Measurements from ENCODE around the gene IMP3.

Gene IMP3

DNA sequence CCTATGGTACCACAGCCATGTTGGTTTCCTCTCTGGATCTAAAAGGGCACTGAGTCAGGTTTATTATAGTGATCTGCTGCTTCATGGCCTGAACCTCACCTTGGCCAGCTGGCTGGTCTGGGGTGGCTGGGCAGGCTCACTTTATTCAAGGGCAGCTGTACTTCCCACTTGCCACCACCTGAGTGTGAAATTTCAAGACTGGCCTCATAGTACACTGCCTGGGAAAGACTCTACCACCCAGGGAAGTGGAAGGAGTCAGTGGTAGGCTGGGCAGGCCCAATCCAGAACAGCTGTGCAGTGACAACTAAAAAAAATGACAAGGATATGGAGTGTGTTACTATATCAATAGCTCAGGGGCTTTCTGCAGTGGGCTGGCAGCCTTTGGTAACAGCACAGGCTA is 23.3 kb downstream of the IMP3 start:
- no peak for DNase-seq

DNA sequence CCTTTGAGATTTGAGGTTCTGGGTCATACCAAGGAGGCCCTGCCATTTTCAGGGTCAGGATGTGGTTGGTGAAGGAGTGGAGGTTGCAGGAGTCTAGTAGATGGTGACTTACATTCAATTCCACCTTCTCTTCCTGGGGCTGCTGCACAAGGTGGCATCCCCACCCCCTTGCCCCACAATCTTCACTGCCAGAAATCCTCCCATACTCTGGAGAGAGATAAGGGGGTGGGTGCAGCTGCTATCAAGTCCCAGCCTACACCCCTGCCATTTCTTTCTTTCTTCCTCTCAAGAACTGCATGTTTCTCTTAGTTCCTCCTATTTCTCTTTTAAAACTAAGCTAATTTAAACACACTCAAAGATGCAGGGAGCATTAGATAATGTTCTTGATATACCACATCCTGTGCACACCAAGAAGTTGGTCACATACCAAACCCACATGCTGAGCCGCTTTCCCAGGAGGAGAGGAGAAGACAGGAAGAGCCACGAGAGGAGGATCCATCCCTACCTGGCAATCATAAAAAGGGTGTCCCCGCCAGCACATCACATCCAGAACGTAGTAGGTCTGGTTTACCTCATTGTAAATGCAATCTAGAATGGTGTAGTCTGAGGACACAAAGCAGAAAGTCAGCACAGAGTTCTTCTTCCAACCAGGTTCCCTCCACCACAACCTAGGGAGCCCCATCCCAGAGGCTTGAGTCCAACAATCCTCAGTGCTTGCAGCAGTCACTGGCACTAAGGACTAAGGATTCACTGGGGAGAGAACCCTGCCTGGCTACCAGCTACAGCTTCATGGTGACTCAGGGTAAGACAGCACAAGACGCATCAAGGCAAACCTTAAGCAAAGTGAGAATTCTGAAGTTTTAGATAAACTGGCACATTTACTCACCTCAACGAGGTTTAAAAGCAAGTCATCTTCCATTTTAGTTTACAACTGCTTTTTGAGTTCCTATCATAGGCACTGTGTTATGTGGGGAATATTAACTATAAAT is 33.0 kb downstream of the IMP3 start:
- DNase-seq: peak; percentile 14

DNA sequence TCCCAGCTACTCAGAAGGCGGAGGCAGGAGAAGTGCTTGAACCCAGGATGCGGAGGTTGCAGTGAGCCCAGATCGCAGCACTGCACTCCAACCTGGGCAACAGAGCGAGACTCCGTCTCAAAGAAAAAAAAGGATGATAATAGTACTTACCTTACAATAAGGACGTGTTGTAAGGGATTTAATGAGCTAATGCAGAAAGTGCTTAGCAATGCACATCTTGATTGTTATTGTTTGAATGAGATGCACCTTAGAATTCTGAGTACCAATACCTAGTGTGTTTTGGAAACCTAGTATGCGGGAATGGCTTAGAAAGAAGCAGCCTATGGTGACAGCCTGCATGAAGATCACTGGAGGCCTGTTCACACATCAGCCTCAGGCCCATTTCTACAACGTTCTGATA is 34.0 kb downstream of the IMP3 start:
- no peak for DNase-seq

DNA sequence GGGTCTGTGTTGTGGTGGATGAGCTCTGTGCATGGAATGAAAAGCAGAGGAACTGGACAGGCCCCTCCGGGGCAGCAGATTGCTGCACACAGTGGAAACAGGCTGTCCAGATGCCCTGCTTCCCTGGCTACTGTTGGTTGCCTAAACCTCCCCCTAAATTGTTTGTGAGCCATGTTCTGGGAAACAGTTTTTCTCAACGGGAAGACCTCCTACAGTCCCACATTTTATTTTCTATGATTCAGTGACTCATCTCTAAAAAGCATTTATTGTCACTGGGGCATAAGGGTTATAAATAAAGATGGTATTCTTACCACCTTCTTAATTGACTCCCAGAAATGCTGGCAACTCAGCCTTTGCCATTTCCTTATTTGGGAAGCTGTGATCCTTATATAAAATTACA is 40.6 kb downstream of the IMP3 start:
- DNase-seq: no peak

DNA sequence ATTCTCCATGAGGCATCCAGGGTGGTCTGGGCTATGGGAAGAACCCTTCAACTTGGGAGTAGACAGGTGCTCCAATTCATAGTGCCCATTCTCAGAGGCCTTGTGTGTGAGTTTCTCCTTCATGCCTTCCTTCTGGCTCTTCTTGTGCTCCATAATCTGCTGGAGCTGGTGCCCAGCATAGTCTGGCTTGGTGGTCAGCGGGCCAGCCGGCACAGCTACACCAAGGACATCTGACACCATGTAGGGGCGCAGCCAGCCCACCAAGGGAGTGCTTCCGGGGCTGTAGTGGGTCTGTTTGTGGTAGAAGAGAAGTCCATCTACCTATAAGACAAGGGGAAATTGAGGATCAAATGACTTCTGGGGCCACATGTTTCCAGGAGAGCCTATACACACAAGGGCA is 41.7 kb downstream of the IMP3 start:
- DNase-seq: no peak

DNA sequence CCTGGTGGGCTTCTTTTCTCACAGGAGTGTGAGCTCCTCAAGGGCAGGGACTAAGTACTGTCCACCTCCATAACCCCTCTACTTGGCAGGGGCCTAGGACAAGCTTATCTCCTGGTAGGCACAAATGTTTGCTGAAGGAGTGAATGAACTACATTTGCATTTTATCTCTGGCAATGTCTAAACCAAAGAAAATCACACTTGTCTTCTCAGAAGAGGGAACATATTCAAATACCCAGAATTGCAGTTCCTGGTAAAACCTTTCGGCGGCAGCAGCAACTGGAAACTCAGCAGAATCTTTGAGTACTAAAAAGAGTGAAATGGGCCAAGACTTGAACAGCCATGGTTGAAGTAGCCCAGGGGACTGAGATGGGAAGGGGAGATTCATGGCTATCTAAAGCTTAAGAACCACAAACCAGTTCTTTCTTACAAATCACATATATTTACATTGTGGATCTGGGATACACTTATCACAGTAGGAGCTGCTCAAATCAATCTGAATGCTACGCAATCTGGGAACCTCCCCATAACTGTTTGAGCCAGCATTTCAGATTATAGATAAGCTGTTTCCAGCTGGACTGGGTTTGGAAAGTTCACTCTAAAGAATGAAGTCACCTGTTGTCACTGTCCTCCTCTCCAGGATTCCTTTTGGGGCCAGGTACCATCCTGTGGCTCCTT is 42.2 kb downstream of the IMP3 start:
- peak; percentile 40 for DNase-seq

DNA sequence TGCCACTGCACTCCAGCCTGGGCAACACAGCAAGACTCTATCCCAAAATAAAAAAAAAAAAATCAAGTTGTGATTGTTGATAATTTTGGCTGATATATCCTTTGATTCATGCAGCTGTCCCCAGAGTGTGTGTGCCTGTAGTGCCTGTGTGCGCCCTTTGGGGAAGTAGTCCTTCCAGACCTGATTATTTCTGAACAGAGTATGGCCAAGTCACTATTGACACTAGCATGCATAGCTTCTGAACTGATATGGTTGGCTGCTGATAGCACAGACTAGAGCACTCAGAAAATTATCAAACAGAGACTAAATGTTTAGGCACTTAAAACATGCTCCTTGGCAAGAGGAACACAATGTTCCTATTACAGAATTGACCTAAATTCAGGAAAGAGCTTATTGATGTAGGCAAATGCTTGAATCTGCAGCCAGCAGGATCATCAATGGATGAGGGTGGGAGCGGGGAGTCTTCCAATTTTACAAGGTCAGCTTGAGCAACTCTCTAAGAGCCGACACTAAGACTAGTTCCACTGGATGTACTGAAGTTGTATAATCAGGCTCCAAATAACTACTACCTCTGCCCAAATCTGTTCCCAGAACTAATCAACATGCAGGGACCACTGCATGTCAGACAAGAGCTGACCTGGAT is 43.2 kb downstream of the IMP3 start:
- DNase-seq: no peak

DNA sequence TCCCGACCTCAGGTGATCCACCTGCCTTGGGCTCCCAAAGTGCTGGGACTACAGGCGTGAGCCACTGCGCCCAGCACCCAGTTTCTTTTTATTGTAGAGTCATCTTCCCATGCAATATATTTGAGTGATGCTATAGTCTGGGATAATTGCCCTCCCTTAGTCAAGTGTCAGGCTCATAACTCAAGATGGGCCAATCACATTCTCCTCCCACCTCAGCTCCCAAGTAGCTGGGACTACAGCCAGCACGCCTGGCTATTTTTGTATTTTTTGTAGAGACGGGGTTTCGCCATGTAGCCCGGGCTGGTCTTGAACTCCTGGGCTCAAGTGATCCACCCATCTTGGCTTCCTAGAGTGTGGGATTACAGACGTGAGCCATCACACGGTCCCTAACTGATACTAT is 45.7 kb downstream of the IMP3 start:
- DNase-seq: no peak

DNA sequence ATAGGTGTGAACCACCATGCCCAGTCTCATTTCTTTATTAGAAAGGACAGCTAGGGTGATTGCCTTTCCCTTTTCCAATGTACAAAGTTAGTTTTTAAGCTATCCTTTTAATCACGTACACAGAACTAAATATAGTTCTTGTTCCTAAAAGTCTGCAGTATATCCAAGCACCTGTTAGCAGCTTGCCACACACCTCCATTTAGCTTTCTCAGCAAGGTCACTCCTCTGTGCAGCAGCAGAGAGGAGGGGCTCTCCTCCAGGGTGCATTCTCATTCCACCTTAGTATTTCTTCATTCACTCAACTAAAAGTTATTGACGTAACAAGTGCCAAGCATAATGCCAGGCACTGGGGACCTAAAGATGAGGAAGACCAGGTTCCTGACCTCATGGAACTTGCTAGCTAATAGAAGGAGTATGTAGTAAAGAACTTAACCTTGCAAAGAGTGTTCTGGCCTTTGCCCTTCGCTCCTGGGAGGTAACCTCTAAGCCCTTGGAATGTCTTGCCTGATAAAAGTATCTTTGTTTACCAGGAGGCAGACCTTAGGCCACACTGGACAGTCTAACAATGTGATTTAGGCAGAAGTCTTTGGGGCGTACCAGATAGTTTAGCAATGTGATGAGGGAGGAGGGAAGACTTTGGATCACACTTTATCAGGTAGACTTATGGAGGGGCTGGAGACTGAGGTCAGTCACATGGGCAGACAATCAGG is 48.2 kb downstream of the IMP3 start:
- DNase-seq: no peak

DNA sequence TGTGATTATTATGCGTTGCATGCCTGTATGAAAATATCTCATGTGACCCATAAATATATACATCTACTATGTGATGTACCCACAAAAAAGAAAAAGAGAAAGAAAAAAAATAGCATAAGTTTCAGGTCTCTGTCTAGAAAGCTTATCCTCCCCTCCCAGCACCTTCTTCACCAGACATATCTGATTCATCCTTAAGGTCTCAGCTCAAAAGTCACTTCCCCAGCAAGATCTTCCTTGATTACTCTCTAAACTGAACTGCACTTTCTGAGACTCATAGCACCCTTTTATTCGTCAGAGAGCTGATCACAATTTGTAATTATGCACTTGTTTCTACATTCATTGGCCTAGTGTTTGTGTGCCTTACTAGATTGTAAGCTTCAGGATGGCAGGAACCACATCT is 49.8 kb downstream of the IMP3 start:
- no peak for DNase-seq

All from activated naive CD4-positive, alpha-beta T cell treated with Interleukin-2 at 50 U/mL for 16 hours (primary cell).